WI38 (cell line): Measurements from ENCODE around the gene PLA2G6.

Experiments used
- H3K4me3 ChIP-seq: 2 replicates; pipeline ENCODE4 v1.5.1; 2011; ENCODE audit warnings: low read depth, mild to moderate bottlenecking, control low read depth, low read length
- TF ChIP-seq, protein P1 (sequence below): IDR thresholded peaks from 2 replicates; pipeline ENCODE4 v1.5.1; 2012; ENCODE audit warnings: low read depth, mild to moderate bottlenecking, control low read depth, low read length

The PLA2G6 gene

GRCh38 chr22:38077595-38077994, 104.0 kb downstream of the PLA2G6 start:
- H3K4me3 ChIP-seq, result no peak overlapping the region
- TF ChIP-seq, protein P1, sequence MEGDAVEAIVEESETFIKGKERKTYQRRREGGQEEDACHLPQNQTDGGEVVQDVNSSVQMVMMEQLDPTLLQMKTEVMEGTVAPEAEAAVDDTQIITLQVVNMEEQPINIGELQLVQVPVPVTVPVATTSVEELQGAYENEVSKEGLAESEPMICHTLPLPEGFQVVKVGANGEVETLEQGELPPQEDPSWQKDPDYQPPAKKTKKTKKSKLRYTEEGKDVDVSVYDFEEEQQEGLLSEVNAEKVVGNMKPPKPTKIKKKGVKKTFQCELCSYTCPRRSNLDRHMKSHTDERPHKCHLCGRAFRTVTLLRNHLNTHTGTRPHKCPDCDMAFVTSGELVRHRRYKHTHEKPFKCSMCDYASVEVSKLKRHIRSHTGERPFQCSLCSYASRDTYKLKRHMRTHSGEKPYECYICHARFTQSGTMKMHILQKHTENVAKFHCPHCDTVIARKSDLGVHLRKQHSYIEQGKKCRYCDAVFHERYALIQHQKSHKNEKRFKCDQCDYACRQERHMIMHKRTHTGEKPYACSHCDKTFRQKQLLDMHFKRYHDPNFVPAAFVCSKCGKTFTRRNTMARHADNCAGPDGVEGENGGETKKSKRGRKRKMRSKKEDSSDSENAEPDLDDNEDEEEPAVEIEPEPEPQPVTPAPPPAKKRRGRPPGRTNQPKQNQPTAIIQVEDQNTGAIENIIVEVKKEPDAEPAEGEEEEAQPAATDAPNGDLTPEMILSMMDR, result no peak

- H3K4me3 ChIP-seq, result no peak overlapping the region
- TF ChIP-seq, protein P1, result no peak
Observed at GRCh38 chr22:38077096-38077495, 104.5 kb downstream of the PLA2G6 start.

GRCh38 chr22:38075961-38076360, 105.7 kb downstream of the PLA2G6 start:
- TF ChIP-seq, protein P1, result no peak
- no peak overlapping the region for H3K4me3 ChIP-seq

- H3K4me3 ChIP-seq, result no peak overlapping the region
- TF ChIP-seq, protein P1, result no peak
Observed at GRCh38 chr22:38075105-38075825, 106.4 kb downstream of the PLA2G6 start.

- TF ChIP-seq, protein P1, result peak; percentile 81
- H3K4me3 ChIP-seq, result no peak overlapping the region
Observed at GRCh38 chr22:38074181-38075104, 107.2 kb downstream of the PLA2G6 start.

GRCh38 chr22:38073150-38074130, 108.2 kb downstream of the PLA2G6 start:
- H3K4me3 ChIP-seq, result no peak overlapping the region
- TF ChIP-seq, protein P1, result no peak
